ENCODE data around the gene IL34. TPM values are rescaled to one million over a fixed set of nuclear protein-coding genes. Genes with fewer than 3 reads are reported as not detected.
"Not testable (repeated sequence)": the region's sequence is repeated elsewhere in the genome, so short reads cannot be mapped to it uniquely, and the experiment has no call there.

The IL34 gene
- total RNA-seq, 6 donors from 2014 or later, result 3.0 to 32.1 (median 14.8) TPM

DNA sequence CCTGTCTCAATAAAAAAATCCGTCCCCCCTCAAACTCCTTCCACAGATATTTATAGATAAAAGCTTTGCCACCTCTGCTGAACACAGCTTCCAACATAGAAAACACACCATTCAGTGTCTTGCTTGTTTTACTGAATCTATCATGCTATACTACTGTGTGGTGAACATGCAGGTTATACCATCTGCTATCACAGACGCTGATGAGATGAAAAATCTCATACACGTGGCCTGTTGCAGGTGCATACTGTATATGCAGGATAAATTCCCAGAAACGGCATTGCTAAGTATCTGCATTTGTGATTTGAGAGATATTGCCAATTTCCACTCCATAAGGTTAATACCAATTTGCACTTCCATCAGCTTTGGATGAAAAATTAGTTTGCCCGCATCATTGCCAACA, 30.4 kb upstream of the IL34 start:
- WGBS, 2 donors, result 87 to 96% methylated on average over 5 of the region's 5 CpGs
- Histone ChIP-seq H3K4me3 (no peak overlapping the region), H3K9me3 (no peaks in the 10 kb centered on the region), H3K36me3 (no peaks in the 10 kb centered on the region), H3K27ac (no peak overlapping the region), H3K27me3 (no peaks in the 10 kb centered on the region), H3K4me1 (no peaks in the 10 kb centered on the region)
- DNase-seq (no peak), ATAC-seq (ENCODE audit: low FRiP score in 2 of 2) (no peak)
- TF ChIP-seq POLR2AphosphoS5 (IDR thresholded peaks at IDR 0.05) (no peak), POLR2A (IDR thresholded peaks at IDR 0.05) (no peak)

DNA sequence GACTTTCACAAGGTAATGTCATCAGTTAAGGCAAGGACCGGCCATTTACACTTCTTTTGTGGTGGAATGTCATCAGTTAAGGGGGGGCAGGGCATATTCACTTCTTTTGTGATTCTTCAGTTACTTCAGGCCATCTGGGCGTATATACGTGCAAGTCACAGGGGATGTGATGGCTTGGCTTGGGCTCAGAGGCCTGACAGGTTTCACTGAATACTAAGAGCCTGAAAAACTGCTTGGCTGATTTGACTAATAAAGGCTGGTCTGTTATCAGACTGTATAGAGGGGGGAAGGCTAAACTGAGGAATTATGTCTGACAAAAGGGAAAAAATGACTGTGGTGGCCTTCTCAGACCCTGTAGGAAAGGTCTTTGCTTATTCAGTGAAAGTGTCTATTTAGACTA, 24.5 kb upstream of the IL34 start:
- not testable (repeated sequence) for H3K36me3 ChIP-seq; H3K4me1 ChIP-seq; H3K27me3 ChIP-seq; H3K9me3 ChIP-seq; DNase-seq; ATAC-seq (ENCODE audit: low FRiP score in 2 of 2); H3K27ac ChIP-seq; H3K4me3 ChIP-seq
- WGBS, 2 donors, result 88 to 89% methylated on average over 3 of the region's 3 CpGs

DNA sequence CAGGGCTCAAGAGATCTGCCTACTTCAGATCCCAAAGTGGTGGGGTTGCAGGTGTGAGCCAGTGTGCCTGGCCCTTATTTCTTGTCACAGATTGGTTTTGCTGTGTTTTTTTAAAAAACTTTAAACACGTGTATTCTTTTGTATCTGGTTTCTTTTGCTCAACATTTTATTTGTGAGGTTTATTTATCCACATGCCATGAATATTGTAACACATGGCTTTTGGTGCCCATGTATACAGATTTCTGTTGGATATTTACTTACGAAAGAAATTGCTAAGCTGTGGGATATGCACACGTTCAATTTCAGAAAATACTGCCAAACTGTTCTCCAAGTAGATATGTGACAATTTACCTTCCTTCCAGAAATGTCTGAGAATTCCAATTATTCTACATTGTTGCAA, 18.7 kb upstream of the IL34 start:
- Histone ChIP-seq H3K27me3 (no peaks in the 10 kb centered on the region), H3K9me3 (peaks cover 0 to 4% (median 0%) of the 10 kb centered on the region in 4 donors), H3K4me1 (no peaks in the 10 kb centered on the region), H3K4me3 (no peak overlapping the region), H3K36me3 (no peaks in the 10 kb centered on the region), H3K27ac (no peak overlapping the region)
- 85 to 86% methylated on average over 3 of the region's 3 CpGs for WGBS, 2 donors
- TF ChIP-seq, protein P1, sequence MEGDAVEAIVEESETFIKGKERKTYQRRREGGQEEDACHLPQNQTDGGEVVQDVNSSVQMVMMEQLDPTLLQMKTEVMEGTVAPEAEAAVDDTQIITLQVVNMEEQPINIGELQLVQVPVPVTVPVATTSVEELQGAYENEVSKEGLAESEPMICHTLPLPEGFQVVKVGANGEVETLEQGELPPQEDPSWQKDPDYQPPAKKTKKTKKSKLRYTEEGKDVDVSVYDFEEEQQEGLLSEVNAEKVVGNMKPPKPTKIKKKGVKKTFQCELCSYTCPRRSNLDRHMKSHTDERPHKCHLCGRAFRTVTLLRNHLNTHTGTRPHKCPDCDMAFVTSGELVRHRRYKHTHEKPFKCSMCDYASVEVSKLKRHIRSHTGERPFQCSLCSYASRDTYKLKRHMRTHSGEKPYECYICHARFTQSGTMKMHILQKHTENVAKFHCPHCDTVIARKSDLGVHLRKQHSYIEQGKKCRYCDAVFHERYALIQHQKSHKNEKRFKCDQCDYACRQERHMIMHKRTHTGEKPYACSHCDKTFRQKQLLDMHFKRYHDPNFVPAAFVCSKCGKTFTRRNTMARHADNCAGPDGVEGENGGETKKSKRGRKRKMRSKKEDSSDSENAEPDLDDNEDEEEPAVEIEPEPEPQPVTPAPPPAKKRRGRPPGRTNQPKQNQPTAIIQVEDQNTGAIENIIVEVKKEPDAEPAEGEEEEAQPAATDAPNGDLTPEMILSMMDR (IDR thresholded peaks at IDR 0.05), result no peak
- no peak for TF ChIP-seq POLR2A (IDR thresholded peaks at IDR 0.05)
- TF ChIP-seq POLR2AphosphoS5 (IDR thresholded peaks at IDR 0.05), result no peak
- TF ChIP-seq EP300 (IDR thresholded peaks at IDR 0.05), result no peak
- no peak for ATAC-seq (ENCODE audit: low FRiP score in 2 of 2)
- DNase-seq, result no peak

DNA sequence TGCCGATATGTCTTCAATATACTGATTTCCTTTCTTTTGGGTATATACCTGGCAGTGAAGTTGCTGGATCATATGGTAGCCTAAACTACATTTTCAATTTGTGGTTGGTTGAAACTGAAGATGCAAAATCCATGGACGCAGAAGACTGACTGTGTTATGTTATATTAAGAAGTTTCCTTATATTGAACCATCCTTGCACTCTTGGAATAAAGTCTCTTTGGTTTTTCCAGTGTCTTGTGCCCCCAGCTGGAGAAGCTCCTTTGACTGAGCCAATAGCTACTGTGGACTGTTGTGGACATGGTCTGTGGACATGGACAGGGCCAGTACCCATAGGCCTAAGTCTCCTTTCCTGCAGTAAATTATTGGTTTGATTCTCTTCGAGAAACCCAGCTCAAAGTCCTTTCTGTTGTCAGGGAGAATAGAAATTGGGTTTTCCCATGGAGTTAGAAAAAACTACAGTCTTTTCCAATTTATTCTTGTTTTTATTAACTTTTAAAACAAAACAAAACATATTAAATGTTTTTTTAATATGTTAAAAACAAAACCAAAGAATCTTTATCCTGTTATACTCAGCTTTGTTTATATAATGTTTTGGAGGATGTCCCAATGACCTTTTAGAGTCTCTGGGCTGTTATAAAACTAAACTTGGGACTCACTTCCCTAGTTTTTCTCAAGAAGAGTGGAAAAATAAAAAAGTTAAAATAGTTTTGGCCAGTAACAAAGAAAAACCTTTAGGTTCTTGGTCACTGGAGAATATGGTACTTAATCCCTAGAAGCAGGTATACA, 15.2 kb upstream of the IL34 start:
- H3K4me3 ChIP-seq, result no peak overlapping the region
- H3K27me3 ChIP-seq, result no peaks in the 10 kb centered on the region
- WGBS, 2 donors, result 74 to 89% methylated on average over 3 of the region's 3 CpGs
- TF ChIP-seq, protein P1 (IDR thresholded peaks at IDR 0.05), result no peak
- no peak for TF ChIP-seq POLR2AphosphoS5 (IDR thresholded peaks at IDR 0.05)
- no peak for TF ChIP-seq EP300 (IDR thresholded peaks at IDR 0.05)
- TF ChIP-seq POLR2A (IDR thresholded peaks at IDR 0.05), result no peak
- no peaks in the 10 kb centered on the region for H3K4me1 ChIP-seq
- H3K27ac ChIP-seq, result no peak overlapping the region
- H3K9me3 ChIP-seq, result peaks cover 0 to 4% (median 0%) of the 10 kb centered on the region in 4 donors
- no peaks in the 10 kb centered on the region for H3K36me3 ChIP-seq
- no peak for DNase-seq
- no peak for ATAC-seq (ENCODE audit: low FRiP score in 2 of 2)

DNA sequence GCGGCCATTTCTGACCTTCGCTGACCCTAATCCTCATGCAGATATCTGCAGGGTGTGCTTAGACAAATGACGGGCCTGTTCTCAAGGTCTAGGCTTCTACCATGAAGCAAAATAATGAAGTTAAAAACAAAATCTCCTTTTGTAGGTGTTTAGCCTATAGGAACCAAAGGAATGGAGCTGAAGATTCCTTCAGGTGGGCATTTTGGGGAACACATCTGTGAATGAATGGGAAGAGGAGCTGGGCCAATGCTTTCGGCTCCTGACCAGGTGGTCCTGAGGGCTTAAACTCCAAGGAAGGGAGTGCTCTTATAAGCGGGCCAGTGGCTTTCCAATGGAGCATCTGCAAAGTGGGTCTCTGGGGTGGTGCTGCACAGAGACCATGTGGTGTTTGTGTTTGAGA, 14.1 kb upstream of the IL34 start:
- no peaks in the 10 kb centered on the region for H3K36me3 ChIP-seq
- H3K27me3 ChIP-seq, result no peaks in the 10 kb centered on the region
- peaks cover 0 to 4% (median 0%) of the 10 kb centered on the region in 4 donors for H3K9me3 ChIP-seq
- H3K27ac ChIP-seq, result no peak overlapping the region
- ATAC-seq (ENCODE audit: low FRiP score in 2 of 2) (no peak), DNase-seq (no peak)
- TF ChIP-seq, protein P1 (IDR thresholded peaks at IDR 0.05), result no peak
- no peak for TF ChIP-seq EP300 (IDR thresholded peaks at IDR 0.05)
- TF ChIP-seq POLR2A (IDR thresholded peaks at IDR 0.05), result no peak
- H3K4me1 ChIP-seq, result no peaks in the 10 kb centered on the region
- H3K4me3 ChIP-seq, result no peak overlapping the region
- WGBS, 2 donors, result 93% methylated on average over 5 of the region's 5 CpGs

DNA sequence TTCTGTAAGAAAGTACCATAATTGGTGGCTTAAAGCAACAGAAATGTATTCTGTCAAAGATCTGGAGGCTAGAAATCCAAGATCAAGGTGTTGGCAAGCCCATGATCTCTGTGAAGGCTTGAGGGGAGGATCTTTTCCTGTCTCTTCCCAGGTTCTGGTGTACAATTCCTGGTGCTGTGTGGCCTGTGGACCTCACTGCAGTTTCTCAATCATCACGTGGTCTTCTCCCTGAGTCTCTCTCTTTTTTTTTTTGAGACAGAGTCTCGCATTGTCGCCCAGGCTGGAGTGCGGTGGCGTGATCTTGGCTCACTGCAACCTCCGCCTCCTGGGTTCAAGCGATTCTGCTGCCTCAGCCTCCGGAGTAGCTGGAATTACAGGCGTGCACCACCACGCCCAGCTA, 12.7 kb upstream of the IL34 start:
- not testable (repeated sequence) for H3K4me1 ChIP-seq; H3K27me3 ChIP-seq; H3K36me3 ChIP-seq; H3K9me3 ChIP-seq; ATAC-seq (ENCODE audit: low FRiP score in 2 of 2); H3K4me3 ChIP-seq; DNase-seq; H3K27ac ChIP-seq
- 90 to 96% methylated on average over 10 of the region's 10 CpGs for WGBS, 2 donors

All from upper lobe of left lung (tissue), 6 donors.